Esophagus muscularis mucosa (tissue), 4 donors: ENCODE data around the gene VSIG10L2. TPM values are rescaled to one million over a fixed set of nuclear protein-coding genes. Genes with fewer than 3 reads are reported as not detected.
"Not testable (repeated sequence)": the region's sequence is repeated elsewhere in the genome, so short reads cannot be mapped to it uniquely, and the experiment has no call there.

Experiments
- DNase-seq: peaks from one replicate; pipeline ENCODE4 v3.0.0-alpha.2; 2017; ENCODE audit errors: extremely low spot score
- H3K27ac ChIP-seq, 4 donors: fragments of 200-600 bp; sonication (generic); replicated peaks in 1 of 4; 1 replicate in 3 of 4; 2 replicates in 1 of 4; pipeline ENCODE4 v1.5.1; 2016 to 2019; ENCODE audit warnings: mild to moderate bottlenecking in 1 of 4
- H3K27me3 ChIP-seq, 4 donors: fragments of 200-600 bp; sonication (generic); one replicate each; pipeline versions ENCODE4 v1.5.1 to v1.6.0; 2016 to 2019
- H3K36me3 ChIP-seq, 4 donors: fragments of 200-600 bp; sonication (generic); one replicate each; pipeline ENCODE4 v1.5.1; 2016 to 2019
- H3K4me1 ChIP-seq, 4 donors: fragments of 200-600 bp; sonication (generic); one replicate each; pipeline ENCODE4 v1.5.1; 2016 to 2019
- H3K4me3 ChIP-seq, 4 donors: fragments of 200-600 bp; sonication (generic); 1 replicate in 2 of 4; 2 replicates in 2 of 4; pipeline ENCODE4 v1.5.1; 2016 to 2019; ENCODE audit warnings: mild to moderate bottlenecking in 4 of 4, moderate library complexity in 1 of 4
- H3K9me3 ChIP-seq, 4 donors: fragments of 200-600 bp; sonication (generic); 1 replicate in 3 of 4; 2 replicates in 1 of 4; pipeline ENCODE4 v1.5.1; 2016 to 2019
- CTCF ChIP-seq, 3 experiments: fragments of 200-600 bp in 2 of 3; fragments of 450-650 bp in 1 of 3; sonication (generic) in 2 of 3; IDR thresholded peaks; one replicate each; pipeline ENCODE4 v1.5.1; 2017 to 2019; ENCODE audit warnings: antibody characterized with exemption in 3 of 3, mild to moderate bottlenecking in 2 of 3, moderate library complexity in 1 of 3
- EP300 ChIP-seq: sonication (generic); formaldehyde crosslinking; IDR thresholded peaks from one replicate; pipeline ENCODE4 v1.6.1; 2017; ENCODE audit warnings: antibody characterized with exemption
- POLR2A ChIP-seq: fragments of 450-650 bp; IDR thresholded peaks from one replicate; pipeline ENCODE4 v1.6.1; 2017; ENCODE audit warnings: antibody characterized with exemption, moderate library complexity, mild to moderate bottlenecking, low read depth
- POLR2AphosphoS5 ChIP-seq, 2 donors: sonication (generic); formaldehyde crosslinking; IDR thresholded peaks; one replicate each; pipeline ENCODE4 v1.6.1; 2017; ENCODE audit warnings: antibody characterized with exemption in 2 of 2
- WGBS: methylation state at CpG from one replicate; pipeline ENCODE4 v1.1.5; 2018; 5-methylcytosine and 5-hydroxymethylcytosine counted together
- intact Hi-C: fragments of 100-400 bp; cut with DNase I; formaldehyde crosslinking; loops from one replicate; pipeline ENCODE4 v1.15.1; 2023
- total RNA-seq, 4 donors: library from RNA; depleted of rRNA; stranded (reverse); fragments of >200 nt; gene quantifications; one replicate each; pipeline versions ENCODE4 v1.1.0 to v1.2.1, GENCODE V29; 2016

Gene VSIG10L2
- total RNA-seq, 4 donors from 2014 or later, result 0.33 to 0.57 (median 0.39) TPM; not detected in 1

- no peak within 1 kb of the TSS for H3K27ac ChIP-seq
- H3K4me1 ChIP-seq, result peaks cover 17 to 29% (median 27%) of the 10 kb centered on the region in 4 donors
- DNase-seq, result no peak
- TF ChIP-seq POLR2A (no peak), EP300 (no peak), POLR2AphosphoS5 (IDR thresholded peaks at IDR 0.05) (no peak), CTCF (IDR thresholded peaks at IDR 0.05) (no peak)
- H3K36me3 ChIP-seq, result peaks cover 0 to 15% (median 14%) of the 10 kb centered on the region in 4 donors
- H3K9me3 ChIP-seq, result no peaks in the 10 kb centered on the region
- H3K4me3 ChIP-seq, result peak within 1 kb of the TSS; percentile 60 to 70 (median 65)
- H3K27me3 ChIP-seq, result peaks cover 0 to 34% (median 17%) of the 10 kb centered on the region in 4 donors
- WGBS, result 4% methylated on average over 19 of the region's 81 CpGs
- intact Hi-C loops, result no loop called here
These were observed 41.9 kb upstream of the VSIG10L2 start, which contains the start of gene DDX25 for GRCh38 chr11:125903711-125904659. DDX25 (plus strand) TSS chr11:125904508; CDS start chr11:125904518, 10 bp downstream.

- Histone ChIP-seq H3K9me3 (no peaks in the 10 kb centered on the region), H3K27ac (no peak overlapping the region), H3K4me1 (peaks cover 17 to 29% (median 27%) of the 10 kb centered on the region in 4 donors), H3K27me3 (peaks cover 0 to 40% (median 17%) of the 10 kb centered on the region in 4 donors), H3K4me3 (peak overlapping the region; percentile 60 to 70 (median 65)), H3K36me3 (peaks cover 0 to 8% (median 8%) of the 10 kb centered on the region in 4 donors)
- no peak for TF ChIP-seq EP300
- no peak for TF ChIP-seq POLR2A
- 63% methylated on average over 9 of the region's 11 CpGs for WGBS
- intact Hi-C loops, result no loop called here
- no peak for DNase-seq
These were observed 41.2 kb upstream of the VSIG10L2 start for GRCh38 chr11:125904678-125905077.

GRCh38 chr11:125910226-125910849 is 35.5 kb upstream of the VSIG10L2 start:
- no peak for TF ChIP-seq POLR2AphosphoS5 (IDR thresholded peaks at IDR 0.05)
- no peak for TF ChIP-seq CTCF (IDR thresholded peaks at IDR 0.05)
- no peak for TF ChIP-seq POLR2A
- no peak for TF ChIP-seq EP300
- Histone ChIP-seq H3K4me1 (no peaks in the 10 kb centered on the region), H3K27ac (no peak overlapping the region), H3K9me3 (no peaks in the 10 kb centered on the region), H3K27me3 (peaks cover 0 to 33% (median under 1%) of the 10 kb centered on the region in 4 donors), H3K4me3 (no peak overlapping the region), H3K36me3 (no peaks in the 10 kb centered on the region)
- 73% methylated on average over 8 of the region's 8 CpGs for WGBS
- peak; percentile 29 for DNase-seq
- intact Hi-C loops, result no loop called here

GRCh38 chr11:125914601-125915000 is 31.2 kb upstream of the VSIG10L2 start:
- H3K36me3 ChIP-seq, intact Hi-C loops, H3K9me3 ChIP-seq, H3K4me1 ChIP-seq, H3K4me3 ChIP-seq, H3K27ac ChIP-seq: not testable (repeated sequence)
- DNase-seq, result peak; percentile 42
- WGBS, result 75% methylated on average over 3 of the region's 3 CpGs
- H3K27me3 ChIP-seq, result peaks cover 0 to 26% (median 0%) of the 10 kb centered on the region in 4 donors

- Histone ChIP-seq H3K4me3 (no peak overlapping the region), H3K9me3 (no peaks in the 10 kb centered on the region), H3K36me3 (no peaks in the 10 kb centered on the region), H3K4me1 (no peaks in the 10 kb centered on the region), H3K27me3 (peaks cover 0 to 26% (median 0%) of the 10 kb centered on the region in 4 donors), H3K27ac (no peak overlapping the region)
- no peak for TF ChIP-seq POLR2A
- TF ChIP-seq POLR2AphosphoS5 (IDR thresholded peaks at IDR 0.05), result no peak
- no peak for TF ChIP-seq EP300
- TF ChIP-seq CTCF (IDR thresholded peaks at IDR 0.05), result no peak
- intact Hi-C loops, result no loop called here
- WGBS, result 86% methylated on average over 12 of the region's 12 CpGs
- DNase-seq, result peak; percentile 53
These were observed 29.0 kb upstream of the VSIG10L2 start for GRCh38 chr11:125916683-125917347.
